GM10266 (cell line): Measurements from ENCODE around the gene ZBTB20.

Experiments
- DNase-seq: peaks from one replicate; pipeline ENCODE4 v3.0.0; 2012; ENCODE audit errors: extremely low spot score
- TF ChIP-seq, protein P1 (sequence below): IDR thresholded peaks from 2 replicates; pipeline ENCODE4 v1.5.1; 2012; ENCODE audit warnings: mild to moderate bottlenecking, low read depth; ENCODE audit not compliant: control insufficient read depth, insufficient read depth; ENCODE audit errors: missing control alignments

Gene ZBTB20

DNA sequence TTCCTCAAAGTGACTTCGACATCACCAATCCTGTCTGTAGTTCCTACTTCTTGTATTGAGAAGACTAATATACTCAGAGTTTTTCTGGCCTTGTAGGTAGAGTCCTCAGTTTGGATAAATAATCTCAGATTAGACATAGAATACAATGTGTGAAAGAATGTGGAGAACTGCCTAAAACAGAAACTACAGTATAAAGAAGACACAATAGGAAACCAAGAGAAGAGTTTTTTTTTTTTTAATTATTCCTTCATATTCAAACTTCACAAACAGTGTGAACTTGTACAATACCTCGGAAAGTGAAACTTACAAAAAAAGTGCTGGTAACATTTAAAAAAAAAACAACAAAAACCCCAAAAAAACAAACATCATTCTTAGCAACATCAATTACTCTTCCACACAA, 832.8 kb downstream of the ZBTB20 start:
- no peak for DNase-seq
- TF ChIP-seq, protein P1, sequence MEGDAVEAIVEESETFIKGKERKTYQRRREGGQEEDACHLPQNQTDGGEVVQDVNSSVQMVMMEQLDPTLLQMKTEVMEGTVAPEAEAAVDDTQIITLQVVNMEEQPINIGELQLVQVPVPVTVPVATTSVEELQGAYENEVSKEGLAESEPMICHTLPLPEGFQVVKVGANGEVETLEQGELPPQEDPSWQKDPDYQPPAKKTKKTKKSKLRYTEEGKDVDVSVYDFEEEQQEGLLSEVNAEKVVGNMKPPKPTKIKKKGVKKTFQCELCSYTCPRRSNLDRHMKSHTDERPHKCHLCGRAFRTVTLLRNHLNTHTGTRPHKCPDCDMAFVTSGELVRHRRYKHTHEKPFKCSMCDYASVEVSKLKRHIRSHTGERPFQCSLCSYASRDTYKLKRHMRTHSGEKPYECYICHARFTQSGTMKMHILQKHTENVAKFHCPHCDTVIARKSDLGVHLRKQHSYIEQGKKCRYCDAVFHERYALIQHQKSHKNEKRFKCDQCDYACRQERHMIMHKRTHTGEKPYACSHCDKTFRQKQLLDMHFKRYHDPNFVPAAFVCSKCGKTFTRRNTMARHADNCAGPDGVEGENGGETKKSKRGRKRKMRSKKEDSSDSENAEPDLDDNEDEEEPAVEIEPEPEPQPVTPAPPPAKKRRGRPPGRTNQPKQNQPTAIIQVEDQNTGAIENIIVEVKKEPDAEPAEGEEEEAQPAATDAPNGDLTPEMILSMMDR: no peak

DNA sequence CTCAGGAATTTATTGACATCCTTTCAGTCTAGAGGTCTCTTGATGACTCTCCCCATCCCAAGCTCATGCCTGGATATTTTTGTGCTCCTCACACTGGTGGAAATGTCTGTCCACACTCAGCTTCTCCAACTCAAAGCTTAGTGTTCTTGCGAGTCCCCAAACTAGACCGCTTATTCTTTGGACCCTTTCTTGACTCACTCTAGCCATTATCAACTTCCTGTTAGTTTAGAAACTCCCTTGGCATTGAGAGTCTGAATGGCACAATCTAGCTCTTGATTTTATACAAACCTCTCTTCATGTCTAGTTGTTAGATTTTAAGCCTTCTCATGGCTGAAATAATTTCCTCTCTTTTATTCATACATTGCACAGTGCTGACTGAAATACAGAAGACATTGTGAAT, 833.7 kb downstream of the ZBTB20 start:
- TF ChIP-seq, protein P1: no peak
- DNase-seq: no peak

DNA sequence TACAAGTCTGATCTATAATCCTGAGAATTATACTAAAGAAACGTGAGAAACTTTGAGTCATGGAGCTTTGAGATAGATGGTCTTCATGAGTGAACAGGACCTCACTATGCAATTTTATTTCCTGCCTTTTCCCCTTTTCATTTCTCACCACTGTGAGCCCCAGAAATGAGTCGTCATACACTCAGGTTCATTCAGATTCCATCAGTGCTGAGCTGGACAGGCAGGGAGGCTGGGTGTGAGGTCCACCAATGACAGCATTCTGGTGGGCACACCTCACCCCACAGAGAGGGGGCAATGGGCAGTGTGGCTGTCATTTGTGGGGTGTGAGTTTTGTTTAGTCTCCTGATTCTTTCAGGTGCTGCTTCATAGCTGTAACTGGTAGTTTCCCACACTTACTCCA, 836.4 kb downstream of the ZBTB20 start:
- DNase-seq: no peak
- TF ChIP-seq, protein P1: no peak

DNA sequence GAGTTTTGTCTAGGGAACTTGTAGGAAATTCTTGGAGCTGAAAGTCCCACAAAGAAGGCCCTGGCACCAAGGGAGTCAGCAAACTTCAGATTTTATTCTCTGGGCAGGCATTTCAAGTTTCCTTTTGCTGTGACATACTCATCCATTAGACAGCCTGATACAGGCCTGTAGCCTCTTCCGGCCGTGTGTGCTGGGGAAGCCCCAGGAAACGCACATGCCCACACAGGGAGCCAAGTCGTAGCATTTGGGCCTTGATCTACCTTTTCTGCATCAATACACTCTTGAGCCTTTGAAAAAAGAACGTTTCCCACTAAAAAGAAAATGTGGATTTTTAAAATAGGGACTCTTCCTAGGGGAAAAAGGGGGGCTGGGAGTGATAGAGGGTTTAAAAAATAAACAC, 838.3 kb downstream of the ZBTB20 start:
- TF ChIP-seq, protein P1: no peak
- peak; percentile 51 for DNase-seq

DNA sequence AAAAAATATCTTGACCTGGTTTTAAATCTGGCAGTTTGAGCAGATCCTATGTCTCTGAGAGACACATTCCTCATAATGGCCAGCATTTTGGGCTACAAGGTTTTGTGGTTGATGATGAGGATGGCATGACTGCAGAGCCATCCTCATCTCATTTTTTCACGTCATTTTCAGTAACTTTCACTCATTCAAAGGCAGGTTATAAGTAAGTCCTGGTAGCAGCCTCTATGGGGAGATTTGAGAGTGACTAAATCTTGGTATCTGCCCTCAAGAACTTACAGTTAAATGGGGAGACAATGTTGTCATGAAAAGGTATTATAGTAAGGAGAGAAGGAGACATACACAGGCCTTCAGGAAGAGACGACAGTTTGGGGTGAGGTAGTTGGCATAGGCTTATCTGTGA, 838.7 kb downstream of the ZBTB20 start:
- no peak for DNase-seq
- TF ChIP-seq, protein P1: no peak

DNA sequence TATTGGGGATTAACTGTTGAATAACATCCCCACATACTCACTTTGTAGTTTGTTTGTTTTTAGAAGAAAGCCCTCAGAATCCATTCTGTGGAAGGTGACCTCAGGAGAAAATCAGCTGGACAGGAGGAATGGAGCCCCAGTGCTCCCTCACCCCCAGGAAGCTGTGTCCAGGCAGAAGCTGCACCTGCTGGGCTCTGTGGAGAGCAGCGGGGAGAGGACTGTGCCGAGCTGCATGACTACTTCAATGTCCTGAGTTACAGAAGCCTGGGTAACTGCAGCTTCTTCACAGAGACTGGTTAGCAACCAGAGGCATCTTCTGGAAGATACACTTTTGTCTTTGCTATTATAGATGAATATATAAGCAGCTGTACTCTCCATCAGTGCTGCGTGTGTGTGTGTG, 839.3 kb downstream of the ZBTB20 start:
- TF ChIP-seq, protein P1: no peak
- no peak for DNase-seq

DNA sequence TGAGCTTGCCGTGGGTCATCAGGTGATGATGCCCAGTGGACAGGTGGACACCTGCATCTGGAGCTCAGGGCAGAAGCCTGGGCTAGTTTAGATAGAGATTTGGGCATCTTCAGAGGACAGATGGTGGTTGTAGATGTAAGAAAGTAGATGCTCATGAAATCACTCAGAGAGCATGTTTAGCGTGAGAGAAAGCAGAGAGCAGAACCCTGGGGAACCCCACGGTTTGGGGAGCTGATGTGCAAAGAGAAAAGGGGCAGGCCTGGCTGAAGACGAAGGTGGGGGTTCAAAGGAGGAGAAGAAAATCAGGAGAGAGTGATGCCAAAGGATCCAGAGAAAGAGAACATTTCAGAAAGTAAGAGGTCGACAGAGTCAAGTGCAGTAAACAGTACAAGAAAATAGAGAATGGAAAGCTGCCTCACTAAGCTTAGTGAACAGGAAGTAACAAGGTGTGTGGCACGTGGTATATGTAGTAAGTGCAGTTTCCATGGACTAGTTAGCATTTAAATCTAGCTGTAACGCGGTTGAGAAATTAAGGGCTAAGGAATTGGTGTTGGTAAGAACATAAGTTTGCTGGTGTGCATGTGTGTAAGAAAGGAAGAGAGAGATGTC, 839.8 kb downstream of the ZBTB20 start:
- no peak for DNase-seq
- TF ChIP-seq, protein P1: no peak
